Muscle of leg (tissue), 11 donors: ENCODE results near the gene KCNQ1. TPM values are rescaled to one million over a fixed set of nuclear protein-coding genes. Genes with fewer than 3 reads are reported as not detected.

Experiments
- DNase-seq: peaks from one replicate; pipeline ENCODE4 v3.0.0; 2013
- H3K27ac ChIP-seq: one replicate; pipeline ENCODE4 v1.5.1; 2013; ENCODE audit warnings: mild to moderate bottlenecking, low read length, control low read depth
- H3K27me3 ChIP-seq: one replicate; pipeline ENCODE4 v1.6.1; 2013; ENCODE audit warnings: low read length; ENCODE audit not compliant: control insufficient read depth, insufficient read depth
- H3K36me3 ChIP-seq: one replicate; pipeline ENCODE4 v1.6.1; 2013; ENCODE audit warnings: low read length; ENCODE audit not compliant: control insufficient read depth, insufficient read depth
- H3K4me1 ChIP-seq: one replicate; pipeline ENCODE4 v1.6.1; 2013; ENCODE audit warnings: low read length; ENCODE audit not compliant: control insufficient read depth, insufficient read depth
- H3K4me3 ChIP-seq: one replicate; pipeline ENCODE4 v1.5.1; 2013; ENCODE audit warnings: low read length, control low read depth
- H3K9me3 ChIP-seq: replicated peaks from 2 replicates; pipeline ENCODE4 v1.6.1; 2013; ENCODE audit warnings: low read depth, low read length; ENCODE audit not compliant: control insufficient read depth
- WGBS: methylation state at CpG from one replicate; pipeline ENCODE4 v1.1.5; 2013; ENCODE audit warnings: missing lambda C conversion rate; ENCODE audit not compliant: insufficient coverage; 5-methylcytosine and 5-hydroxymethylcytosine counted together
- polyA plus RNA-seq, 8 donors: library from polyadenylated mRNA; unstranded; fragments of 120-200 nt; gene quantifications; one replicate each; pipeline versions ENCODE4 v1.2.1 to v1.2.3, GENCODE V29; 2013; ENCODE audit warnings: inconsistent platforms in 1 of 8, low replicate concordance in 1 of 8; ENCODE audit not compliant: insufficient read length in 8 of 8, insufficient read depth in 1 of 8
- total RNA-seq: library from RNA; stranded (reverse); fragments of 120-200 nt; gene quantifications from one replicate; pipeline ENCODE4 v1.2.4, GENCODE V29; 2013

The KCNQ1 gene
- total and polyA plus RNA-seq, 9 donors = 0.84 to 4.1 (median 2.6) TPM

- H3K4me3 ChIP-seq = no peak overlapping the region
- no peak for DNase-seq
- H3K27me3 ChIP-seq = peaks cover 3% of the 10 kb centered on the region
- no peak overlapping the region for H3K27ac ChIP-seq
- H3K4me1 ChIP-seq = peaks cover 5% of the 10 kb centered on the region
- WGBS = 82% methylated on average over 10 of the region's 13 CpGs
- H3K9me3 ChIP-seq = no peaks in the 10 kb centered on the region
- H3K36me3 ChIP-seq = no peaks in the 10 kb centered on the region
Observed at GRCh38 chr11:2459796-2460531, 15.2 kb downstream of the KCNQ1 start.

GRCh38 chr11:2460540-2461252 is 15.9 kb downstream of the KCNQ1 start:
- H3K4me3 ChIP-seq = no peak overlapping the region
- H3K9me3 ChIP-seq = no peaks in the 10 kb centered on the region
- H3K27me3 ChIP-seq = peaks cover 3% of the 10 kb centered on the region
- H3K27ac ChIP-seq = no peak overlapping the region
- WGBS = 79% methylated on average over 15 of the region's 15 CpGs
- H3K4me1 ChIP-seq = peaks cover 5% of the 10 kb centered on the region
- no peaks in the 10 kb centered on the region for H3K36me3 ChIP-seq
- DNase-seq = no peak

GRCh38 chr11:2461253-2461955 is 16.6 kb downstream of the KCNQ1 start:
- WGBS = 91% methylated on average over 3 of the region's 17 CpGs
- no peak overlapping the region for H3K27ac ChIP-seq
- H3K9me3 ChIP-seq = no peaks in the 10 kb centered on the region
- peaks cover 5% of the 10 kb centered on the region for H3K4me1 ChIP-seq
- H3K27me3 ChIP-seq = peaks cover 4% of the 10 kb centered on the region
- no peaks in the 10 kb centered on the region for H3K36me3 ChIP-seq
- H3K4me3 ChIP-seq = no peak overlapping the region
- DNase-seq = no peak

- H3K27ac ChIP-seq = no peak overlapping the region
- peaks cover 4% of the 10 kb centered on the region for H3K27me3 ChIP-seq
- H3K36me3 ChIP-seq = no peaks in the 10 kb centered on the region
- peaks cover 5% of the 10 kb centered on the region for H3K4me1 ChIP-seq
- DNase-seq = no peak
- no peaks in the 10 kb centered on the region for H3K9me3 ChIP-seq
- 84% methylated on average over 9 of the region's 14 CpGs for WGBS
- H3K4me3 ChIP-seq = no peak overlapping the region
Observed at GRCh38 chr11:2461956-2462542, 17.2 kb downstream of the KCNQ1 start.

GRCh38 chr11:2462543-2462985 is 17.8 kb downstream of the KCNQ1 start:
- H3K36me3 ChIP-seq = no peaks in the 10 kb centered on the region
- peaks cover 5% of the 10 kb centered on the region for H3K4me1 ChIP-seq
- H3K9me3 ChIP-seq = no peaks in the 10 kb centered on the region
- H3K4me3 ChIP-seq = no peak overlapping the region
- no peak overlapping the region for H3K27ac ChIP-seq
- peaks cover 4% of the 10 kb centered on the region for H3K27me3 ChIP-seq
- 85% methylated on average over 8 of the region's 8 CpGs for WGBS
- no peak for DNase-seq

- H3K4me3 ChIP-seq = no peak overlapping the region
- WGBS = 91% methylated on average over 10 of the region's 24 CpGs
- DNase-seq = no peak
- peaks cover 4% of the 10 kb centered on the region for H3K27me3 ChIP-seq
- H3K9me3 ChIP-seq = no peaks in the 10 kb centered on the region
- peaks cover 5% of the 10 kb centered on the region for H3K4me1 ChIP-seq
- H3K27ac ChIP-seq = no peak overlapping the region
- H3K36me3 ChIP-seq = no peaks in the 10 kb centered on the region
Observed at GRCh38 chr11:2462986-2463765, 18.4 kb downstream of the KCNQ1 start.

- Histone ChIP-seq H3K4me3 (no peak overlapping the region), H3K27ac (no peak overlapping the region)
- 79% methylated on average over 22 of the region's 26 CpGs for WGBS
Observed at GRCh38 chr11:2463766-2464277, 19.0 kb downstream of the KCNQ1 start.

GRCh38 chr11:2464451-2465165 is 19.8 kb downstream of the KCNQ1 start:
- DNase-seq = no peak
- Histone ChIP-seq H3K36me3 (no peaks in the 10 kb centered on the region), H3K4me3 (no peak overlapping the region), H3K27ac (no peak overlapping the region), H3K4me1 (peaks cover 5% of the 10 kb centered on the region), H3K27me3 (peaks cover 6% of the 10 kb centered on the region), H3K9me3 (no peaks in the 10 kb centered on the region)
- 79% methylated on average over 10 of the region's 13 CpGs for WGBS

More at GRCh38 chr11:2463766-2464277, 19.0 kb downstream of the KCNQ1 start:
- Histone ChIP-seq H3K4me1 (peaks cover 5% of the 10 kb centered on the region), H3K27me3 (peaks cover 6% of the 10 kb centered on the region), H3K36me3 (no peaks in the 10 kb centered on the region), H3K9me3 (no peaks in the 10 kb centered on the region)
- DNase-seq = no peak
